GM20000 (cell line): ENCODE measurements around the gene CADM4.
"Not testable (repeated sequence)": the region's sequence is repeated elsewhere in the genome, so short reads cannot be mapped to it uniquely, and the experiment has no call there.

ENCODE experiments used
- DNase-seq: peaks from one replicate; pipeline ENCODE4 v3.0.0; 2012; ENCODE audit warnings: low spot score
- TF ChIP-seq, protein P1 (sequence below): IDR thresholded peaks from 2 replicates; pipeline ENCODE4 v1.5.1; 2012; ENCODE audit warnings: mild to moderate bottlenecking, control low read depth; ENCODE audit errors: extremely low read depth, missing control alignments

The CADM4 gene

DNA sequence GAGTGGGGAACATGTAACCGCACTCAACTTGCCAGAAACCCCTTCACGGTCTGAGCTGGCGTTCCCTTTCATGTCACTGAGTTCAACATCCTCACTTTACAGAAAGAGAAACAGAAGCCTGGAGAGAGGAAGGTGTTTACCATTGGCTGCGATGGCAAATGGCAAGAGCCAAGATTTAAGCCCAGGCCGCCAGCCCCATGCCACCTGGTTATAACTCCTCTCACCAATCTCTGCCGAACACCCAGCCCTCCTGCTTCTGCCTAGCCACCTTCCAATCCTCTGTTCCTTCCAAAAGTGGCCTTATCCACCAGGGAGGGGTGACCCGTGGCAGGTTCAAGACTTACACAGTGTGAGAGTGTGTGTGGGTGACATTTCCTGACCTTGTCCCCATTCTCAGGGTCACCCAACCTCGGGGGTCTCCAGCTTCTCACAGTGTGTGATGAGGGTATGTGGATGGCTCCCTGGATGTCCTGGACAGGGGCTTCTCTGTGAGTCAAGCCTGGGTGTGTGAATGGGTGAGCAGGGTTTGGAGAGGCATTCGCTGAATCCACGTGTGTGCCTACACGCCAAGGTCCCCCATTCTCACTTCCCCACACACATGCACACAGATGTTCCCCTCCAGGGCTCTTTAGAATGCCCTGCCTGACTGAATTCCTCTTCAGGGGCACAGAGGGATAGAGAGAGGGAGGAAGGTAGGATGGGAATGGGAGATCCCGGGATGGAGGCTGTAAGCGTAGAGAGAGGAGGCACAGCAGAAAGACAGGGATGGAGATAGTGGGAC is 1.2 kb downstream of the CADM4 start:
- TF ChIP-seq, protein P1, sequence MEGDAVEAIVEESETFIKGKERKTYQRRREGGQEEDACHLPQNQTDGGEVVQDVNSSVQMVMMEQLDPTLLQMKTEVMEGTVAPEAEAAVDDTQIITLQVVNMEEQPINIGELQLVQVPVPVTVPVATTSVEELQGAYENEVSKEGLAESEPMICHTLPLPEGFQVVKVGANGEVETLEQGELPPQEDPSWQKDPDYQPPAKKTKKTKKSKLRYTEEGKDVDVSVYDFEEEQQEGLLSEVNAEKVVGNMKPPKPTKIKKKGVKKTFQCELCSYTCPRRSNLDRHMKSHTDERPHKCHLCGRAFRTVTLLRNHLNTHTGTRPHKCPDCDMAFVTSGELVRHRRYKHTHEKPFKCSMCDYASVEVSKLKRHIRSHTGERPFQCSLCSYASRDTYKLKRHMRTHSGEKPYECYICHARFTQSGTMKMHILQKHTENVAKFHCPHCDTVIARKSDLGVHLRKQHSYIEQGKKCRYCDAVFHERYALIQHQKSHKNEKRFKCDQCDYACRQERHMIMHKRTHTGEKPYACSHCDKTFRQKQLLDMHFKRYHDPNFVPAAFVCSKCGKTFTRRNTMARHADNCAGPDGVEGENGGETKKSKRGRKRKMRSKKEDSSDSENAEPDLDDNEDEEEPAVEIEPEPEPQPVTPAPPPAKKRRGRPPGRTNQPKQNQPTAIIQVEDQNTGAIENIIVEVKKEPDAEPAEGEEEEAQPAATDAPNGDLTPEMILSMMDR, result no peak
- no peak for DNase-seq

- DNase-seq, result no peak
- TF ChIP-seq, protein P1, result no peak
Measured at GRCh38 chr19:43636121-43636683, 3.4 kb downstream of the CADM4 start.

- DNase-seq, result not testable (repeated sequence)
Measured at GRCh38 chr19:43635561-43635940, 4.1 kb downstream of the CADM4 start.

DNA sequence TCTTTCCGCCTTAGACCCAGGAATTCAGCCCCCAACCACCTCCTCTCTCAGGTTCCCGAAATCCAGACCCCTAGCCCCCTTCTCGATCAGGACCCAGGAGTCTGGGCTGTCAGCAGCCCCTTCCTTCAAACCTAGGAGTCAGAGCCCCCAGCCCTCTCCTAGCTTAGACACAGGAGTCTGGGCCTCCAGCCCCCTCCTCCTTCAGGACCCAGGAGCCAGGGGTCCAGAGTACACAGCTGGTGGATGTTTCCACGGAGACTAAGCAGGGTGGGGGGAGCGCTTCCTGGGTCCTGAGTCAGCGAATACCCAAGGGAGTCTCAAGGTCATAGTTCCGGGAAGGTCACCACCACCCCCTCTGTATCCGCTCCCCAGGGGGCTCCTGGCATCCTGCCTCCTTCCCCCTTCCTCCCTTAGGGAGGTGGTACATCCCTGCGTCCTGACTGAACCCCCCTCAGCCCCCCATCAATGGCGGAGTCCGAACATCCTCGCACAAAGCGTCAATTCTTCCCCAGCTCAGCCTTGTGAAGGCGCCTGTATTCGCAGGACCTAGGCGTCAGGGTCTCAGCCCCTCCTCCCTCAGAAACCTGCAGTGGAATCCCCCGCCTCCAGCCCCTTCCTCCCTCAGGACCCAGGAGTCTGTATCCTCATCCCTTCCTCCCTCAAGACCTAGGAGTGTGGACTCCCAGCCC is 4.6 kb downstream of the CADM4 start:
- no peak for DNase-seq
- TF ChIP-seq, protein P1, result no peak

DNA sequence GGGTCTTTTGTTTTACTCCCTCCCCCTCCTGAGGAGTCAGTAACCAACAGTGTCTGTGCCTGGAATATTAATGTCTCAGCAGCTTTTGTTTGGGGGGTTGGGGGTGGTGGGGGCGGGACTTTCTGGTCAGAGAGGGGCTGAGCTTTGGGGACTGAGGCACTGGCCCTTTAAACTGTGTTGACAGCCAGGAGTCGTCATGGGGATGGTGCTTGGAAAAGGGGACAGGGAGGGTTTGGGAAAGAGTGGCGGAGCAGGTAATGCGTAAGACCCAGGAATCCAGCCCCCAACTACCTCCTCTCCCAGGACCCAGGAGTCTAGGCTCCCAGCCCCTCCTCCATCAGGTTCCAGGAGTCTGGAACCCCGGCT is 5.2 kb downstream of the CADM4 start:
- TF ChIP-seq, protein P1, result no peak
- DNase-seq, result no peak

- TF ChIP-seq, protein P1, result no peak
- DNase-seq, result no peak
Measured at GRCh38 chr19:43634068-43634467, 5.6 kb downstream of the CADM4 start.

- TF ChIP-seq, protein P1, result no peak
- DNase-seq, result no peak
Measured at GRCh38 chr19:43633520-43633919, 6.1 kb downstream of the CADM4 start.
